ENCODE measurements around the gene KLF12.

GRCh38 chr13:74134777-74135325 is 647 bp upstream of the KLF12 start:
- TF ChIP-seq POLR2A (IDR thresholded peaks at IDR 0.05; ENCODE audit: low read length): no peak
- no peak for TF ChIP-seq GATA1 (IDR thresholded peaks at IDR 0.05; ENCODE audit: low read depth, low read length)
